NT2/D1 (cell line): Measurements from ENCODE around the gene ACSBG1.

Experiments
- SUZ12 ChIP-seq: IDR thresholded peaks from 2 replicates; pipeline ENCODE4 v1.6.1; 2011; ENCODE audit not compliant: insufficient read length, insufficient read depth; ENCODE audit errors: extremely low read depth
- YY1 ChIP-seq: IDR thresholded peaks from 2 replicates; pipeline ENCODE4 v1.6.1; 2011; ENCODE audit not compliant: insufficient read length, insufficient read depth

GRCh38 chr15:78168608-78169007, 65.8 kb downstream of the ACSBG1 start:
- TF ChIP-seq YY1 (no peak), SUZ12 (no peak)
